Measurements from ENCODE around the gene C5orf63. TPM values are rescaled to one million over a fixed set of nuclear protein-coding genes. Genes with fewer than 3 reads are reported as not detected.
A peak's percentile ranks its signal among the peaks of the same experiment; 100 is the strongest.

The C5orf63 gene
- total and polyA plus RNA-seq, 9 of the 15 experiments (the other 6 are each of a cell fraction or from before 2014, with no cell fraction given): 1.8 to 24.6 (median 6.2) TPM

DNA sequence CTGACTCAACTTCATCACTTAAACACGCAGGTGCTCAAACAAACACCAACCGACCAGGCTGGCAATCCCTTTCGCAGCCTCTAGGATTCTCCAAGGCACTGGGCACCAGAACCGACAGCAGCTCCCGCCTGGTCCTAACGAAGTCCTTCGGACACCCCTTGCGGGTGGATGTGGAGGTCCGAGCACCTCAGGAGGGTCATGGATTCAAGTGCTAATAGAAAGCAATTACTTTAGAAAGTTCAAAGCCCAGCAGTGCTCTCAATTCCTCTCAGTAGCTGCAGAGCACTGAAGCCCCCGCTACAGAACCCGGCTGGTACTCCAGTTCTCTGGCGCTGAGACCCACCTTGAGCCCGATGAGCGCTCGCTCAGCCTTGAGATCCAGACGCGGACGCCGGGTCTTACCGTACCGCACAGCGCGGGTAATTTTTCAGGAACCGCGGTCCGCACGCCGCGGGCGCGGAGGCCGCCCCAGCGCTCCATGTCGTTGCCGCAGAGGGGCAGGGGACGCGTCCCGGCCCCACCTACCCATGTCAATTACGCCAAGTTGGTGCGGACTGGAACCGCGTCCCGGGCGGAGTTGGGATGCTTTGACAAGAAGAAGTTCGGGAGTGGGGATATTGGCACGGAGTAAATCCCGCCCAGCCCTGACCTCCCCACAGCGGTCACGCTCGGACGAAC is 43.6 kb downstream of the C5orf63 start (continued):
- TF ChIP-seq, protein P1, sequence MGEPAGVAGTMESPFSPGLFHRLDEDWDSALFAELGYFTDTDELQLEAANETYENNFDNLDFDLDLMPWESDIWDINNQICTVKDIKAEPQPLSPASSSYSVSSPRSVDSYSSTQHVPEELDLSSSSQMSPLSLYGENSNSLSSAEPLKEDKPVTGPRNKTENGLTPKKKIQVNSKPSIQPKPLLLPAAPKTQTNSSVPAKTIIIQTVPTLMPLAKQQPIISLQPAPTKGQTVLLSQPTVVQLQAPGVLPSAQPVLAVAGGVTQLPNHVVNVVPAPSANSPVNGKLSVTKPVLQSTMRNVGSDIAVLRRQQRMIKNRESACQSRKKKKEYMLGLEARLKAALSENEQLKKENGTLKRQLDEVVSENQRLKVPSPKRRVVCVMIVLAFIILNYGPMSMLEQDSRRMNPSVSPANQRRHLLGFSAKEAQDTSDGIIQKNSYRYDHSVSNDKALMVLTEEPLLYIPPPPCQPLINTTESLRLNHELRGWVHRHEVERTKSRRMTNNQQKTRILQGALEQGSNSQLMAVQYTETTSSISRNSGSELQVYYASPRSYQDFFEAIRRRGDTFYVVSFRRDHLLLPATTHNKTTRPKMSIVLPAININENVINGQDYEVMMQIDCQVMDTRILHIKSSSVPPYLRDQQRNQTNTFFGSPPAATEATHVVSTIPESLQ (CRISPR knock-in tag; IDR thresholded peaks at IDR 0.05): 0 out of 2 replicates have a peak, but pooled peaks have one; percentile 1
- TF ChIP-seq ZNF717 (CRISPR knock-in tag; IDR thresholded peaks at IDR 0.05) (no peak), STAT5B (CRISPR knock-in tag; IDR thresholded peaks at IDR 0.05) (no peak), SUPT5H (IDR thresholded peaks at IDR 0.05) (no peak), RBM25 (IDR thresholded peaks at IDR 0.05; ENCODE audit: low read depth, low read length, severe bottlenecking) (no peak), SP1 (CRISPR knock-in tag; IDR thresholded peaks at IDR 0.05) (no peak), TCF7 (IDR thresholded peaks at IDR 0.05; ENCODE audit: borderline replicate concordance) (no peak), KDM5B (IDR thresholded peaks at IDR 0.05; ENCODE audit: insufficient replicate concordance, low read depth, low read length) (peak; percentile 4), ARNT (IDR thresholded peaks at IDR 0.05) (no peak), SP2 (IDR thresholded peaks at IDR 0.05; ENCODE audit: extremely low read depth, low read depth, low read length, poor library complexity, severe bottlenecking) (no peak), LCOR (CRISPR knock-in tag; IDR thresholded peaks at IDR 0.05) (no peak), ZNF175 (CRISPR knock-in tag; IDR thresholded peaks at IDR 0.05; ENCODE audit: low read depth) (no peak), MTA2 (IDR thresholded peaks at IDR 0.05; ENCODE audit: low read depth) (no peak), BCL6 (CRISPR knock-in tag; IDR thresholded peaks at IDR 0.05) (no peak), TEAD2 (tag; IDR thresholded peaks at IDR 0.05) (no peak), KDM4B (IDR thresholded peaks at IDR 0.05; ENCODE audit: borderline replicate concordance in 2 of 2, low read depth in 1 of 2) (no peak)
- TF ChIP-seq, protein P2, sequence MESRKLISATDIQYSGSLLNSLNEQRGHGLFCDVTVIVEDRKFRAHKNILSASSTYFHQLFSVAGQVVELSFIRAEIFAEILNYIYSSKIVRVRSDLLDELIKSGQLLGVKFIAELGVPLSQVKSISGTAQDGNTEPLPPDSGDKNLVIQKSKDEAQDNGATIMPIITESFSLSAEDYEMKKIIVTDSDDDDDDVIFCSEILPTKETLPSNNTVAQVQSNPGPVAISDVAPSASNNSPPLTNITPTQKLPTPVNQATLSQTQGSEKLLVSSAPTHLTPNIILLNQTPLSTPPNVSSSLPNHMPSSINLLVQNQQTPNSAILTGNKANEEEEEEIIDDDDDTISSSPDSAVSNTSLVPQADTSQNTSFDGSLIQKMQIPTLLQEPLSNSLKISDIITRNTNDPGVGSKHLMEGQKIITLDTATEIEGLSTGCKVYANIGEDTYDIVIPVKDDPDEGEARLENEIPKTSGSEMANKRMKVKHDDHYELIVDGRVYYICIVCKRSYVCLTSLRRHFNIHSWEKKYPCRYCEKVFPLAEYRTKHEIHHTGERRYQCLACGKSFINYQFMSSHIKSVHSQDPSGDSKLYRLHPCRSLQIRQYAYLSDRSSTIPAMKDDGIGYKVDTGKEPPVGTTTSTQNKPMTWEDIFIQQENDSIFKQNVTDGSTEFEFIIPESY (CRISPR knock-in tag; IDR thresholded peaks at IDR 0.05): 0 out of 2 replicates have a peak, but pooled peaks have one; percentile 9
- TF ChIP-seq, protein P3, sequence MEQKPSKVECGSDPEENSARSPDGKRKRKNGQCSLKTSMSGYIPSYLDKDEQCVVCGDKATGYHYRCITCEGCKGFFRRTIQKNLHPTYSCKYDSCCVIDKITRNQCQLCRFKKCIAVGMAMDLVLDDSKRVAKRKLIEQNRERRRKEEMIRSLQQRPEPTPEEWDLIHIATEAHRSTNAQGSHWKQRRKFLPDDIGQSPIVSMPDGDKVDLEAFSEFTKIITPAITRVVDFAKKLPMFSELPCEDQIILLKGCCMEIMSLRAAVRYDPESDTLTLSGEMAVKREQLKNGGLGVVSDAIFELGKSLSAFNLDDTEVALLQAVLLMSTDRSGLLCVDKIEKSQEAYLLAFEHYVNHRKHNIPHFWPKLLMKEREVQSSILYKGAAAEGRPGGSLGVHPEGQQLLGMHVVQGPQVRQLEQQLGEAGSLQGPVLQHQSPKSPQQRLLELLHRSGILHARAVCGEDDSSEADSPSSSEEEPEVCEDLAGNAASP (IDR thresholded peaks at IDR 0.05): no peak
- TF ChIP-seq, protein P4, sequence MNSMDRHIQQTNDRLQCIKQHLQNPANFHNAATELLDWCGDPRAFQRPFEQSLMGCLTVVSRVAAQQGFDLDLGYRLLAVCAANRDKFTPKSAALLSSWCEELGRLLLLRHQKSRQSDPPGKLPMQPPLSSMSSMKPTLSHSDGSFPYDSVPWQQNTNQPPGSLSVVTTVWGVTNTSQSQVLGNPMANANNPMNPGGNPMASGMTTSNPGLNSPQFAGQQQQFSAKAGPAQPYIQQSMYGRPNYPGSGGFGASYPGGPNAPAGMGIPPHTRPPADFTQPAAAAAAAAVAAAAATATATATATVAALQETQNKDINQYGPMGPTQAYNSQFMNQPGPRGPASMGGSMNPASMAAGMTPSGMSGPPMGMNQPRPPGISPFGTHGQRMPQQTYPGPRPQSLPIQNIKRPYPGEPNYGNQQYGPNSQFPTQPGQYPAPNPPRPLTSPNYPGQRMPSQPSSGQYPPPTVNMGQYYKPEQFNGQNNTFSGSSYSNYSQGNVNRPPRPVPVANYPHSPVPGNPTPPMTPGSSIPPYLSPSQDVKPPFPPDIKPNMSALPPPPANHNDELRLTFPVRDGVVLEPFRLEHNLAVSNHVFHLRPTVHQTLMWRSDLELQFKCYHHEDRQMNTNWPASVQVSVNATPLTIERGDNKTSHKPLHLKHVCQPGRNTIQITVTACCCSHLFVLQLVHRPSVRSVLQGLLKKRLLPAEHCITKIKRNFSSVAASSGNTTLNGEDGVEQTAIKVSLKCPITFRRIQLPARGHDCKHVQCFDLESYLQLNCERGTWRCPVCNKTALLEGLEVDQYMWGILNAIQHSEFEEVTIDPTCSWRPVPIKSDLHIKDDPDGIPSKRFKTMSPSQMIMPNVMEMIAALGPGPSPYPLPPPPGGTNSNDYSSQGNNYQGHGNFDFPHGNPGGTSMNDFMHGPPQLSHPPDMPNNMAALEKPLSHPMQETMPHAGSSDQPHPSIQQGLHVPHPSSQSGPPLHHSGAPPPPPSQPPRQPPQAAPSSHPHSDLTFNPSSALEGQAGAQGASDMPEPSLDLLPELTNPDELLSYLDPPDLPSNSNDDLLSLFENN (IDR thresholded peaks at IDR 0.05; ENCODE audit: low read depth in 2 of 2, low read length in 2 of 2): no peak
